Erythroblast (primary cell): ENCODE data around the gene LRRC70.

Source experiments
- GATA1 ChIP-seq: IDR thresholded peaks from 2 replicates; pipeline ENCODE4 v1.6.1; 2011; ENCODE audit warnings: low read depth, mild to moderate bottlenecking, control low read depth, low read length, moderate library complexity
- POLR2A ChIP-seq: IDR thresholded peaks from 2 replicates; pipeline ENCODE4 v1.6.1; 2011; ENCODE audit warnings: mild to moderate bottlenecking, low read length

GRCh38 chr5:62536232-62536631 is 42.4 kb upstream of the LRRC70 start:
- TF ChIP-seq POLR2A (no peak), GATA1 (no peak)
